Mesendoderm (in vitro differentiated cells): ENCODE measurements around the gene TTYH3. TPM values are rescaled to one million over a fixed set of nuclear protein-coding genes. Genes with fewer than 3 reads are reported as not detected.

ENCODE experiments used
- DNase-seq: peaks from one replicate; pipeline ENCODE4 v3.0.0; 2013
- H2AK5ac ChIP-seq: 2 replicates; pipeline ENCODE4 v1.6.1; 2013; ENCODE audit warnings: low read length, inconsistent platforms
- H2BK120ac ChIP-seq: 2 replicates; pipeline ENCODE4 v1.6.1; 2013; ENCODE audit warnings: low read depth, mild to moderate bottlenecking, low read length, moderate library complexity, mixed read lengths
- H2BK15ac ChIP-seq: replicated peaks from 2 replicates; pipeline ENCODE4 v1.6.1; 2013; ENCODE audit warnings: low read depth, mild to moderate bottlenecking, moderate library complexity
- H2BK5ac ChIP-seq: 2 replicates; pipeline ENCODE4 v1.6.1; 2013; ENCODE audit warnings: low read length, inconsistent platforms
- H3K18ac ChIP-seq: 2 replicates; pipeline ENCODE4 v1.6.1; 2013; ENCODE audit warnings: mild to moderate bottlenecking, low read length, mixed read lengths
- H3K23ac ChIP-seq: one replicate; pipeline ENCODE4 v1.6.1; 2013; ENCODE audit warnings: low read length
- H3K27ac ChIP-seq: 2 replicates; pipeline ENCODE4 v1.5.1; 2013; ENCODE audit warnings: low read depth, mild to moderate bottlenecking, inconsistent platforms, low read length, moderate library complexity
- H3K27me3 ChIP-seq: 2 replicates; pipeline ENCODE4 v1.6.1; 2013; ENCODE audit warnings: low read length, control low read depth, mild to moderate bottlenecking, inconsistent platforms; ENCODE audit not compliant: insufficient read depth, poor library complexity
- H3K36me3 ChIP-seq: 2 replicates; pipeline ENCODE4 v1.6.1; 2013; ENCODE audit warnings: low read length, inconsistent platforms; ENCODE audit not compliant: control insufficient read depth, insufficient read depth
- H3K4ac ChIP-seq: one replicate; pipeline ENCODE4 v1.6.1; 2013; ENCODE audit warnings: low read depth, mild to moderate bottlenecking, low read length, moderate library complexity
- H3K4me1 ChIP-seq: 2 replicates; pipeline ENCODE4 v1.6.1; 2013; ENCODE audit warnings: low read depth, low read length, inconsistent platforms; ENCODE audit not compliant: control insufficient read depth
- H3K4me2 ChIP-seq: 2 replicates; pipeline ENCODE4 v1.6.1; 2013; ENCODE audit warnings: low read length
- H3K4me3 ChIP-seq: 2 replicates; pipeline ENCODE4 v1.5.1; 2013; ENCODE audit warnings: mild to moderate bottlenecking, low read length
- H3K56ac ChIP-seq: one replicate; pipeline ENCODE4 v1.6.1; 2013; ENCODE audit warnings: low read length
- H3K79me1 ChIP-seq: 2 replicates; pipeline ENCODE4 v1.6.1; 2013; ENCODE audit warnings: low read length, inconsistent platforms
- H3K79me2 ChIP-seq: 2 replicates; pipeline ENCODE4 v1.6.1; 2013; ENCODE audit warnings: mild to moderate bottlenecking, low read length; ENCODE audit not compliant: control insufficient read depth, insufficient read depth
- H3K9ac ChIP-seq: 2 replicates; pipeline ENCODE4 v1.6.1; 2013; ENCODE audit warnings: low read length, inconsistent platforms
- H4K5ac ChIP-seq: one replicate; pipeline ENCODE4 v1.6.1; 2013; ENCODE audit warnings: low read length
- H4K8ac ChIP-seq: one replicate; pipeline ENCODE4 v1.6.1; 2013; ENCODE audit warnings: low read depth, mild to moderate bottlenecking, control low read depth, low read length, moderate library complexity
- WGBS: extraction: QIAGEN DNeasy Blood & Tissue Kit; methylation state at CpG from one replicate; pipeline ENCODE4 v1.1.7; 2013; ENCODE audit warnings: low lambda C conversion rate, missing lambda C conversion rate; ENCODE audit not compliant: insufficient coverage; ENCODE audit errors: extremely low coverage; 5-methylcytosine and 5-hydroxymethylcytosine counted together
- polyA plus RNA-seq, 2 experiments: library from polyadenylated mRNA; stranded (reverse); fragments of 200-250 nt; gene quantifications; one replicate each; pipeline ENCODE4 v1.2.3, GENCODE V29; 2013

Gene TTYH3
- 98.9 TPM for polyA plus RNA-seq (2013, experiment 1 of 2)
- polyA plus RNA-seq (2013, experiment 2 of 2): 97.0 TPM

GRCh38 chr7:2631946-2632732 lies at the start of gene TTYH3:
TTYH3 (plus strand) TSS chr7:2631986; CDS start chr7:2632156, 170 bp downstream.
- Histone ChIP-seq H3K27ac (peak within 1 kb of the TSS; percentile 88), H3K9ac (peak within 1 kb of the TSS; percentile 96), H3K4ac (peak within 1 kb of the TSS; percentile 95), H4K5ac (no peak within 1 kb of the TSS), H3K56ac (peak within 1 kb of the TSS; percentile 91), H3K4me2 (peak within 1 kb of the TSS; percentile 97), H3K79me1 (peaks cover 7% of the 10 kb centered on the region), H3K79me2 (peaks cover 52% of the 10 kb centered on the region), H4K8ac (no peak within 1 kb of the TSS), H3K4me1 (peaks cover 2% of the 10 kb centered on the region), H3K27me3 (no peaks in the 10 kb centered on the region), H3K36me3 (no peaks in the 10 kb centered on the region), H2BK15ac (no peak within 1 kb of the TSS), H2BK5ac (peak within 1 kb of the TSS; percentile 69), H2AK5ac (peak within 1 kb of the TSS; percentile 82), H3K18ac (peak within 1 kb of the TSS; percentile 82), H3K4me3 (peak within 1 kb of the TSS; percentile 40), H3K23ac (peak within 1 kb of the TSS; percentile 94), H2BK120ac (peak within 1 kb of the TSS; percentile 35)
- no CpG with 5 or more reads among the region's 62 CpGs for WGBS
- DNase-seq: peak; percentile 48

- WGBS: no CpG with 5 or more reads among the region's 24 CpGs
- DNase-seq: no peak
These were observed 49.6 kb upstream of the TTYH3 start for GRCh38 chr7:2582006-2582735.

GRCh38 chr7:2583798-2584580 lies 47.8 kb upstream of the TTYH3 start:
- no peak overlapping the region for H4K8ac ChIP-seq
- no peaks in the 10 kb centered on the region for H3K79me1 ChIP-seq
- no peaks in the 10 kb centered on the region for H3K4me1 ChIP-seq
- no peak overlapping the region for H3K18ac ChIP-seq
- no peak overlapping the region for H3K56ac ChIP-seq
- peaks cover 2% of the 10 kb centered on the region for H3K36me3 ChIP-seq
- no peak overlapping the region for H3K4ac ChIP-seq
- H3K27ac ChIP-seq: no peak overlapping the region
- H3K27me3 ChIP-seq: no peaks in the 10 kb centered on the region
- no peak overlapping the region for H2AK5ac ChIP-seq
- H3K79me2 ChIP-seq: no peaks in the 10 kb centered on the region
- no CpG with 5 or more reads among the region's 54 CpGs for WGBS
- H2BK120ac ChIP-seq: no peak overlapping the region
- no peak overlapping the region for H3K23ac ChIP-seq
- no peak for DNase-seq
- H3K9ac ChIP-seq: no peak overlapping the region
- no peak overlapping the region for H4K5ac ChIP-seq
- H2BK5ac ChIP-seq: no peak overlapping the region
- no peak overlapping the region for H2BK15ac ChIP-seq
- no peak overlapping the region for H3K4me3 ChIP-seq
- H3K4me2 ChIP-seq: no peak overlapping the region

More at GRCh38 chr7:2582006-2582735, 49.6 kb upstream of the TTYH3 start:
- H3K18ac ChIP-seq: no peak overlapping the region
- no peak overlapping the region for H2BK15ac ChIP-seq
- no peak overlapping the region for H3K4me2 ChIP-seq
- H3K27me3 ChIP-seq: no peaks in the 10 kb centered on the region
- no peak overlapping the region for H3K56ac ChIP-seq
- H3K79me2 ChIP-seq: no peaks in the 10 kb centered on the region
- no peak overlapping the region for H3K4ac ChIP-seq
- no peaks in the 10 kb centered on the region for H3K79me1 ChIP-seq
- no peak overlapping the region for H3K9ac ChIP-seq
- no peak overlapping the region for H3K4me3 ChIP-seq
- no peak overlapping the region for H2AK5ac ChIP-seq
- no peak overlapping the region for H3K23ac ChIP-seq
- H2BK5ac ChIP-seq: no peak overlapping the region
- H3K27ac ChIP-seq: no peak overlapping the region
- H4K5ac ChIP-seq: no peak overlapping the region
- no peaks in the 10 kb centered on the region for H3K4me1 ChIP-seq
- H3K36me3 ChIP-seq: peaks cover 2% of the 10 kb centered on the region
- no peak overlapping the region for H4K8ac ChIP-seq
- H2BK120ac ChIP-seq: no peak overlapping the region

- H4K8ac ChIP-seq: no peak overlapping the region
- no peak overlapping the region for H3K4me2 ChIP-seq
- H3K4ac ChIP-seq: no peak overlapping the region
- no peaks in the 10 kb centered on the region for H3K4me1 ChIP-seq
- H2BK120ac ChIP-seq: no peak overlapping the region
- no peak overlapping the region for H2AK5ac ChIP-seq
- no peak overlapping the region for H3K56ac ChIP-seq
- no peak overlapping the region for H2BK15ac ChIP-seq
- peaks cover 2% of the 10 kb centered on the region for H3K36me3 ChIP-seq
- no peaks in the 10 kb centered on the region for H3K27me3 ChIP-seq
- no peak overlapping the region for H3K23ac ChIP-seq
- H4K5ac ChIP-seq: no peak overlapping the region
- H3K18ac ChIP-seq: no peak overlapping the region
- H3K4me3 ChIP-seq: no peak overlapping the region
- WGBS: no CpG with 5 or more reads among the region's 19 CpGs
- no peaks in the 10 kb centered on the region for H3K79me1 ChIP-seq
- DNase-seq: no peak
- no peak overlapping the region for H3K27ac ChIP-seq
- H2BK5ac ChIP-seq: no peak overlapping the region
- no peaks in the 10 kb centered on the region for H3K79me2 ChIP-seq
- no peak overlapping the region for H3K9ac ChIP-seq
These were observed 46.3 kb upstream of the TTYH3 start for GRCh38 chr7:2585446-2585845.

GRCh38 chr7:2586326-2587020 lies 45.3 kb upstream of the TTYH3 start:
- Histone ChIP-seq H2AK5ac (no peak overlapping the region), H3K27me3 (no peaks in the 10 kb centered on the region), H3K4me1 (no peaks in the 10 kb centered on the region), H4K5ac (no peak overlapping the region), H2BK120ac (no peak overlapping the region), H3K4ac (no peak overlapping the region), H3K27ac (no peak overlapping the region), H3K9ac (no peak overlapping the region), H2BK15ac (no peak overlapping the region), H4K8ac (no peak overlapping the region), H3K23ac (no peak overlapping the region), H3K56ac (no peak overlapping the region), H3K79me1 (no peaks in the 10 kb centered on the region), H3K79me2 (no peaks in the 10 kb centered on the region), H3K4me2 (no peak overlapping the region), H3K4me3 (no peak overlapping the region), H3K36me3 (peaks cover 2% of the 10 kb centered on the region), H3K18ac (no peak overlapping the region), H2BK5ac (no peak overlapping the region)
- no CpG with 5 or more reads among the region's 24 CpGs for WGBS
- DNase-seq: no peak
